GM12874 (cell line): Measurements from ENCODE around the gene WDFY4.

Experiments
- TF ChIP-seq, protein P1 (sequence below): IDR thresholded peaks from 2 replicates; pipeline ENCODE4 v1.5.1; 2011; ENCODE audit warnings: low read depth, mild to moderate bottlenecking, control low read depth, low read length, moderate library complexity; ENCODE audit not compliant: insufficient read depth

Gene WDFY4, protein sequence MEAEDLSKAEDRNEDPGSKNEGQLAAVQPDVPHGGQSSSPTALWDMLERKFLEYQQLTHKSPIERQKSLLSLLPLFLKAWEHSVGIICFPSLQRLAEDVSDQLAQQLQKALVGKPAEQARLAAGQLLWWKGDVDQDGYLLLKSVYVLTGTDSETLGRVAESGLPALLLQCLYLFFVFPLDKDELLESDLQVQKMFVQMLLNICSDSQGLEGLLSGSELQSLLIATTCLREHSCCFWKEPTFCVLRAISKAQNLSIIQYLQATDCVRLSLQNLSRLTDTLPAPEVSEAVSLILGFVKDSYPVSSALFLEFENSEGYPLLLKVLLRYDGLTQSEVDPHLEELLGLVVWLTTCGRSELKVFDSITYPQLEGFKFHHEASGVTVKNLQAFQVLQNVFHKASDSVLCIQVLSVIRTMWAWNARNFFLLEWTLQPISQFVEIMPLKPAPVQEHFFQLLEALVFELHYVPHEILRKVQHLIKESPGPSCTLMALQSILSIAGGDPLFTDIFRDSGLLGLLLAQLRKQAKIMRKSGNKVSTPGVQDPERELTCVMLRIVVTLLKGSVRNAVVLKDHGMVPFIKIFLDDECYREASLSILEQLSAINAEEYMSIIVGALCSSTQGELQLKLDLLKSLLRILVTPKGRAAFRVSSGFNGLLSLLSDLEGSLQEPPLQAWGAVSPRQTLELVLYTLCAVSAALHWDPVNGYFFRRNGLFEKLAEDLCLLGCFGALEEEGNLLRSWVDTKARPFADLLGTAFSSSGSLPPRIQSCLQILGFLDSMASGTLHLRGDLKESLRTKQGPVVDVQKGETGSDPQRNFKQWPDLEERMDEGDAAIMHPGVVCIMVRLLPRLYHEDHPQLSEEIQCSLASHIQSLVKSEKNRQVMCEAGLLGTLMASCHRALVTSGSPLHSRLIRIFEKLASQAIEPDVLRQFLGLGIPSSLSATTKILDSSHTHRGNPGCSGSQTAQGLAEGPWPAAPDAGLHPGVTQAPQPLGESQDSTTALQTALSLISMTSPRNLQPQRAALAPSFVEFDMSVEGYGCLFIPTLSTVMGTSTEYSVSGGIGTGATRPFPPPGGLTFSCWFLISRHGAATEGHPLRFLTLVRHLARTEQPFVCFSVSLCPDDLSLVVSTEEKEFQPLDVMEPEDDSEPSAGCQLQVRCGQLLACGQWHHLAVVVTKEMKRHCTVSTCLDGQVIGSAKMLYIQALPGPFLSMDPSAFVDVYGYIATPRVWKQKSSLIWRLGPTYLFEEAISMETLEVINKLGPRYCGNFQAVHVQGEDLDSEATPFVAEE (N-terminal part only)

DNA sequence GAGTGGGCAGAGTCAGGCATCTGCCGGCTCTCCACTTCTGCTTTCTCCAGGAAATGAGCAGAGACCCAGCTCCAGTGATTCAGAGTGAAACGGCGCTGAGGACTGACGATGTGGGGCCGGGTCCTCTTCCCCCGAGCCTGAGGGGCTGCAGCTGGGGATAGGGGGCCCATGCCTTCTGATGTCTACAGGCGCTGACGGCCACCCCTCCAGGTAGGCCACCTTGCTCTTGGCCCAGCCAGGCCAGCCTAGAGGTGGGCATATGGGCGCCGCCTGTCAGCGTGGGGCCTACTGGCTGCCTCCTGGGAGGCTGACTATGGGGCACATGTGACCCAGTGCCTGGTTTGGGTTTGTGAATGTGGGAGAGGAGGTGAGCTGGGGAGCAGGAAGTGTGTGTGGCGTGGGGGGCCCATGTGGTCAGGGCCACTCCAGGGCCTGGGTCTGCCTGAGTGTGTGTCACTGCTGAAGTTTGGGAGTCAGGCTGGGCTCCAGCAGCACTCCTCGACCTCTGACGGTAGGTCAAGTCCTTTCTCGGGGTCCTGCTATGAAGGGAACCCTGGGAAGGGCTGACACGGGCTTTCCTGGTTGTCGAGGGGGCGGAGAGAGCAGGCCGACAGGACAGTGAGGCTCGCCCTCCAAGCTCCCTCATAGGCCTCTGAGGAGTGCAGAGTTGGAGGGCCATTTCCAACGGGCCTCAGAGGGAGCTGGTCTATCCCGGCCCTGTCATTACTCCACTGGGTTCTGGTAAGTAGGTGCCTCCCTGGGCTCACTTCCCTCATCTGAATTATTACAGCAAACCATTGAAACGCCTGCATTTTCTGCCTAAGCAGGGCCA, at the start of gene WDFY4:
Gene WDFY4 (plus strand): TSS at position 82 of the 832 bp plus-strand sequence. CDS start 24,860 bp downstream, outside the sequence.
- TF ChIP-seq, protein P1, sequence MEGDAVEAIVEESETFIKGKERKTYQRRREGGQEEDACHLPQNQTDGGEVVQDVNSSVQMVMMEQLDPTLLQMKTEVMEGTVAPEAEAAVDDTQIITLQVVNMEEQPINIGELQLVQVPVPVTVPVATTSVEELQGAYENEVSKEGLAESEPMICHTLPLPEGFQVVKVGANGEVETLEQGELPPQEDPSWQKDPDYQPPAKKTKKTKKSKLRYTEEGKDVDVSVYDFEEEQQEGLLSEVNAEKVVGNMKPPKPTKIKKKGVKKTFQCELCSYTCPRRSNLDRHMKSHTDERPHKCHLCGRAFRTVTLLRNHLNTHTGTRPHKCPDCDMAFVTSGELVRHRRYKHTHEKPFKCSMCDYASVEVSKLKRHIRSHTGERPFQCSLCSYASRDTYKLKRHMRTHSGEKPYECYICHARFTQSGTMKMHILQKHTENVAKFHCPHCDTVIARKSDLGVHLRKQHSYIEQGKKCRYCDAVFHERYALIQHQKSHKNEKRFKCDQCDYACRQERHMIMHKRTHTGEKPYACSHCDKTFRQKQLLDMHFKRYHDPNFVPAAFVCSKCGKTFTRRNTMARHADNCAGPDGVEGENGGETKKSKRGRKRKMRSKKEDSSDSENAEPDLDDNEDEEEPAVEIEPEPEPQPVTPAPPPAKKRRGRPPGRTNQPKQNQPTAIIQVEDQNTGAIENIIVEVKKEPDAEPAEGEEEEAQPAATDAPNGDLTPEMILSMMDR: no peak

DNA sequence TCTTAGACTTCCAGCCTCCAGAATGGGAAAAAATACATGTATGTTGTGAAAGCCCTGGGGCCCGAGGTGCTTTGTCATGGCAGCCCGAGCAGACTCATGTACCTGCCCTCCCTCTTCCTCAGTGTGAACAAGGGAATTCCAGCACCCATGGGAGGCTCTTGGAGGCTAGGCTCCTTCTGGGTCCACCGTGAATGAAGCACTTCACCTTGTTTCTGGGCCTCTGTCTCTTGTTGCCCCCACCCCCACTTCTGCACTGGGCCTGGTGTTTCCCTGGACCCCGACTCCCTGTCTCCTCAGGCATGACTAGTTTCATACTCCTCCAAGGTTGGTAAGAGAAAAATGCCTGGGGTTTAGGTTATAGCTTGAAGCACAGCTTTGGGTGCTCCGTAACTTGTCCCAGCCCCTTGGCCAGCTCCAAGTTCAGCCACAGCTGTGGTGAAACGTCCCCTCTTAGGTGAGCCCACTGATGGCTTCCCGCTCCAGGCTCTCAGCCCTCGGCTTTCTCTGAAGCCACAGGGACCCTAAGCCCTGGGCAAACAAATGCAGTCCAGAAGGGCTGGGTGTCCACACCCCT, 49.6 kb upstream of the WDFY4 start:
- TF ChIP-seq, protein P1: no peak

DNA sequence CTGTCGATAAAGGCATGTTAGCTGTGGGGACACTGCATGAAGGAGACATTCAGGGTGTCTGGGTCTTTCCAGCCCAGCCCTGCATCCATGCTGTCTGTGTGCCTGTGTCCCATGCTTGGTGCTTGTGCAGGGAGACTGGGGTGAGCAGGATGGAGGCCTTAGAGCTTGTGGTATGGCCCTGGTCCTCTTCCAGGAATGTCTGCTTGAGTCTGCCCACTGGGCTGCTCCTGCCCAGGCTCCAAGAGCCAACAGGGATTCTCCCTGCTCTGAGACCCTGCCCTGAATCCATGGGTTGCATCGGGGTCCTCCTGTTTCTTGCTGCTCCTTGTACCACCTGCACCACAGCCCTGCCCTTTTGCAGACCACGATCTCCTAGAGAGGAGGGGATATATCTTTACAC, 48.4 kb upstream of the WDFY4 start:
- TF ChIP-seq, protein P1: no peak

DNA sequence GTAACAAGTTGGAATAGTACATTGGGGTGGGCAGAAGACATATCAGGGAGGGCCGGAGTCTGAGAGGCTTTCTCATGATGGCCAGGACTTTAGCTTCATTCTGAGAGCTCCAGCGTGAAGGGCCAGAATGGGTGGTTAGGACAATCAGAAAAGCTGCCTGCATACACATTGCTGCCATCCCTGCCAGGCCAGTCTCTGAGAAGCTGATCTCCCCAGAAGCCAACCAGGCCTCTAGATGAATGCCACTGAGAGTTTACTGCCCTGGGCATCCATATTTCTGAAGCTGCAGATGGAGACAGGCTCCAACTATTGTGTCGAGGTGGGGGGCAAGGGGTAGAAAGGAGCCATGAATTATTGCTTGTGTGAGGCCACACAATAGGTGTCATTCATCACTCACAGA, 47.8 kb upstream of the WDFY4 start:
- TF ChIP-seq, protein P1: no peak

DNA sequence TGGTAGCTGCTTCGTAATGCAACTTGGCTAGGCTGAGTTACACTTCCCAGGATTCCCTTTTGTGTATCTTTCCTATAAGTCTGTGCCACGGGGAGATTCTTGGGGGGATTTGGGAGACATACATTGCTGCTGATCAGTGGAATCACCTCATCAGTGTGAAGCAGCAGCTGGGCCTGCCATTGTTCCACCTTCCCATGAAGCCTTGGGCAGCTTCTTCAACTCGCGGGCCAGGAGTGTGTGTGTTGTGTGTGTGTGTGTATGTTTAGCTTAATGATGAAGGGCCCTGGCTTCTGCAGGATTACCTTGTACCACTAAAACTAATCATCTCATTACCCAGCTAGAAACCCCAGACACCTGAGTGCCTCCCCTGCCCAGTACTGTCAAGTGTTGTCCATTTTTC, 46.5 kb upstream of the WDFY4 start:
- TF ChIP-seq, protein P1: no peak

DNA sequence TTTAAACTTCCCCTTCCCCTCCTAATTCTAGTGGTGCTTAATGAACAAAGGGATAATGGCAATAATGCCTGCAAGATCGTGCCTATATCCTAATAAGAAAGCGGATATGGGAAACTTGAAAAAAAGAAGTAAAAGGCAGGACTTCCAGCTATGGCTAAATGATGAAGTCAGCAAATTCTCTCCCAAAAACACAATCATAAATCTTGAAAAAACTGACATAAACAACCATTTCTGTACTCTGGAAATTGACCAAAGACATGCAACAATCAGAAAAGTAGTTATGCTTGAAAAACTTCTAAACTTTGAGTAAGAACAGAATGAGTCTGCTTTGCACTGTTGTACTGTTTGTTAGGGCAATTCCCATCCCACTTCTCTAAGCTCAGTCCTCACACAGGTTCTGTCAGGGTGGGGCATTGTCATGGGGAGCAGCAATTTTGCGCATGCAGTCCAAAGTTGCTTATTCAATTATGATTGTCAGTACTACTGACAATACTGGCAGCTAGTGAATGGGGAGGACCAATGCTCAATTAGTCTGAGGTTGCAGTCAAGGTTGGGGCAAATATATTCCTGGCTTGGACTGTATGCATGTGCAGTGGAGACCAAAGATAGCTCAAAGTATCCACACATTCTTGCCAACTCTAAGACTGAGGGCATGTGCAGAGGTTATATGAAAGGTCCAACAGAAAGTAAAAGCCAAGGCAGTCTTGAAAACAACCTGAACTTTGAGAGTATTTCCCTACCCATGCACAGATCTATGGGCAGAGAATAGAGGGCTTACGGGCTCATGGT, 45.7 kb upstream of the WDFY4 start:
- TF ChIP-seq, protein P1: no peak
